Measurements from ENCODE around the gene SENP6.

SENP6 gene

GRCh38 chr6:75748003-75748742 is 146.5 kb downstream of the SENP6 start:
- no peak for DNase-seq (ENCODE audit: low read depth, low spot score)

GRCh38 chr6:75748743-75749538 is 147.3 kb downstream of the SENP6 start, which contains the start of gene MYO6:
MYO6 (plus strand) TSS chr6:75749239; CDS start chr6:75817548, 68,309 bp downstream.
- DNase-seq (ENCODE audit: low read depth, low spot score): peak; percentile 17

GRCh38 chr6:75751443-75751842 is 149.8 kb downstream of the SENP6 start:
- DNase-seq (ENCODE audit: low read depth, low spot score): no peak

- no peak for DNase-seq (ENCODE audit: low read depth, low spot score)
These were observed 150.7 kb downstream of the SENP6 start for GRCh38 chr6:75752365-75752764.

GRCh38 chr6:75755704-75756103 is 154.0 kb downstream of the SENP6 start:
- no peak for DNase-seq (ENCODE audit: low read depth, low spot score)

GRCh38 chr6:75757295-75757694 is 155.6 kb downstream of the SENP6 start:
- DNase-seq (ENCODE audit: low read depth, low spot score): no peak

- no peak for DNase-seq (ENCODE audit: low read depth, low spot score)
These were observed 156.4 kb downstream of the SENP6 start for GRCh38 chr6:75758061-75758460.

- DNase-seq (ENCODE audit: low read depth, low spot score): no peak
These were observed 157.5 kb downstream of the SENP6 start for GRCh38 chr6:75759207-75759606.

GRCh38 chr6:75760320-75760719 is 158.6 kb downstream of the SENP6 start:
- no peak for DNase-seq (ENCODE audit: low read depth, low spot score)

- no peak for DNase-seq (ENCODE audit: low read depth, low spot score)
These were observed 159.8 kb downstream of the SENP6 start for GRCh38 chr6:75761489-75761888.

- no peak for DNase-seq (ENCODE audit: low read depth, low spot score)
These were observed 160.4 kb downstream of the SENP6 start for GRCh38 chr6:75762063-75762462.

GRCh38 chr6:75766387-75766786 is 164.7 kb downstream of the SENP6 start:
- DNase-seq (ENCODE audit: low read depth, low spot score): no peak
